H1 (cell line): Measurements from ENCODE around the gene MAPK4. TPM values are rescaled to one million over a fixed set of nuclear protein-coding genes. Genes with fewer than 3 reads are reported as not detected.

Source experiments
- CTCF ChIA-PET: fragments of 300-600 bp; sonication (Branson Sonifier 250); formaldehyde crosslinking; loops from one replicate; lab custom pipeline; 2021; ENCODE audit not compliant: partially characterized antibody; lab: Charles Lee
- POLR2A ChIA-PET: fragments of 300-600 bp; sonication (Branson Sonifier 250); formaldehyde crosslinking; loops from one replicate; lab custom pipeline; 2021; ENCODE audit warnings: inconsistent platforms; ENCODE audit not compliant: partially characterized antibody; lab: Charles Lee
- DNase-seq, 2 experiments: peaks; one replicate each; pipeline versions ENCODE4 v3.0.0 to v3.0.0-alpha.2; 2010 to 2022; ENCODE audit warnings: low spot score in 2 of 2, low read depth in 1 of 2, mixed read lengths in 1 of 2
- FAIRE-seq: peaks from 2 replicates; lab custom pipeline; 2011; peaks lifted over from hg19 to GRCh38; lab: Jason Lieb, UNC
- H2AFZ ChIP-seq: 2 replicates; pipeline ENCODE4 v1.8.1; 2012; ENCODE audit warnings: low read length, inconsistent platforms
- H2AK5ac ChIP-seq: 2 replicates; pipeline ENCODE4 v1.6.1; 2013; ENCODE audit warnings: low read depth, low read length
- H2BK120ac ChIP-seq: replicated peaks from 2 replicates; pipeline ENCODE3; 2013; ENCODE audit warnings: low read depth, low read length, inconsistent platforms
- H2BK12ac ChIP-seq: 2 replicates; pipeline ENCODE4 v1.6.1; 2013; ENCODE audit warnings: low read depth, low read length
- H2BK15ac ChIP-seq: 2 replicates; pipeline ENCODE4 v1.6.1; 2013; ENCODE audit warnings: low read length
- H2BK20ac ChIP-seq: 2 replicates; pipeline ENCODE4 v1.6.1; 2013; ENCODE audit warnings: low read length
- H2BK5ac ChIP-seq: 2 replicates; pipeline ENCODE4 v1.6.1; 2013; ENCODE audit warnings: low read depth, low read length
- H3K14ac ChIP-seq: 2 replicates; pipeline ENCODE4 v1.6.1; 2013; ENCODE audit warnings: inconsistent platforms; ENCODE audit not compliant: insufficient read length
- H3K18ac ChIP-seq: 2 replicates; pipeline ENCODE4 v1.6.1; 2013; ENCODE audit warnings: low read length; ENCODE audit errors: extremely low read depth
- H3K23ac ChIP-seq: 2 replicates; pipeline ENCODE4 v1.6.1; 2013; ENCODE audit warnings: inconsistent platforms; ENCODE audit not compliant: insufficient read length
- H3K23me2 ChIP-seq: 2 replicates; pipeline ENCODE4 v1.6.1; 2013; ENCODE audit warnings: low read depth, low read length
- H3K27ac ChIP-seq: 2 replicates; pipeline ENCODE4 v1.6.1; 2011; ENCODE audit warnings: low read depth, low read length, inconsistent platforms
- H3K27me3 ChIP-seq, 4 experiments: replicated peaks in 1 of 4; 1 replicate in 1 of 4; 2 replicates in 3 of 4; pipeline versions ENCODE4 v1.6.1 to v1.8.1; 2011 to 2013; ENCODE audit warnings: low read length in 3 of 4, mild to moderate bottlenecking in 3 of 4, inconsistent platforms in 2 of 4, mixed read lengths in 2 of 4, moderate library complexity in 1 of 4; ENCODE audit not compliant: control insufficient read depth in 3 of 4, insufficient read depth in 3 of 4; ENCODE audit errors: extremely low read depth in 1 of 4
- H3K36me3 ChIP-seq, 4 experiments: 2 replicates each; pipeline versions ENCODE4 v1.6.1 to v1.8.1; 2011 to 2013; ENCODE audit warnings: mild to moderate bottlenecking in 4 of 4, low read length in 3 of 4, moderate library complexity in 2 of 4, control low read depth in 1 of 4, inconsistent platforms in 1 of 4; ENCODE audit not compliant: insufficient read depth in 4 of 4, control insufficient read depth in 2 of 4
- H3K4ac ChIP-seq: replicated peaks from 2 replicates; pipeline ENCODE3; 2013; ENCODE audit warnings: low read length, low read depth, mixed read lengths, inconsistent platforms; ENCODE audit not compliant: insufficient read length
- H3K4me1 ChIP-seq, 4 experiments: replicated peaks in 1 of 4; 1 replicate in 1 of 4; 2 replicates in 3 of 4; pipeline versions ENCODE4 v1.6.1 to v1.8.1; 2011 to 2013; ENCODE audit warnings: low read length in 3 of 4, inconsistent platforms in 2 of 4, mixed read lengths in 1 of 4; ENCODE audit not compliant: insufficient read depth in 4 of 4, control insufficient read depth in 3 of 4
- H3K4me2 ChIP-seq, 2 experiments: 2 replicates each; pipeline versions ENCODE4 v1.6.1 to v1.8.1; 2011 to 2013; ENCODE audit warnings: low read depth in 2 of 2, low read length in 2 of 2, control low read depth in 1 of 2, inconsistent platforms in 1 of 2, mild to moderate bottlenecking in 1 of 2; ENCODE audit not compliant: insufficient read depth in 1 of 2
- H3K4me3 ChIP-seq, 4 experiments: fragments of 200-600, 300-600 bp in 1 of 4; sonication (generic), shearing (Covaris generic), sonication (Bioruptor Twin) in 1 of 4; 2 replicates each; pipeline versions ENCODE4 v1.5.1 to v1.8.1; 2011 to 2016; ENCODE audit warnings: low read length in 4 of 4, low read depth in 3 of 4, control low read depth in 2 of 4, inconsistent platforms in 2 of 4, mild to moderate bottlenecking in 2 of 4, mixed read lengths in 1 of 4, moderate library complexity in 1 of 4; ENCODE audit not compliant: insufficient read depth in 2 of 4; ENCODE audit errors: extremely low read depth in 1 of 4
- H3K56ac ChIP-seq: replicated peaks from 2 replicates; pipeline ENCODE3; 2013; ENCODE audit warnings: low read depth, mild to moderate bottlenecking, mixed read lengths, low read length, inconsistent platforms; ENCODE audit not compliant: insufficient read length
- H3K79me1 ChIP-seq: 2 replicates; pipeline ENCODE4 v1.6.1; 2013; ENCODE audit warnings: low read depth, low read length, control low read depth
- H3K79me2 ChIP-seq, 2 experiments: 2 replicates each; pipeline versions ENCODE4 v1.6.1 to v1.8.1; 2012 to 2013; ENCODE audit warnings: low read length in 2 of 2, mild to moderate bottlenecking in 2 of 2, inconsistent platforms in 1 of 2; ENCODE audit not compliant: insufficient read depth in 2 of 2, control insufficient read depth in 1 of 2
- H3K9ac ChIP-seq, 4 experiments: replicated peaks in 1 of 4; 1 replicate in 1 of 4; 2 replicates in 3 of 4; pipeline versions ENCODE4 v1.6.1 to v1.8.1; 2011 to 2013; ENCODE audit warnings: low read depth in 3 of 4, low read length in 3 of 4, control low read depth in 2 of 4, mild to moderate bottlenecking in 2 of 4, moderate library complexity in 2 of 4, inconsistent platforms in 1 of 4; ENCODE audit errors: extremely low read depth in 1 of 4
- H3K9me3 ChIP-seq, 2 experiments: 2 replicates each; pipeline versions ENCODE4 v1.6.1 to v1.8.1; 2012 to 2013; ENCODE audit warnings: mild to moderate bottlenecking in 2 of 2, moderate library complexity in 2 of 2, control low read depth in 1 of 2, inconsistent platforms in 1 of 2, low read depth in 1 of 2, low read length in 1 of 2, mixed read lengths in 1 of 2; ENCODE audit not compliant: insufficient read depth in 2 of 2
- H4K20me1 ChIP-seq, 2 experiments: replicated peaks in 1 of 2; 2 replicates each; pipeline versions ENCODE3 to v1.8.1; 2011 to 2013; ENCODE audit warnings: inconsistent platforms in 2 of 2, low read length in 2 of 2, mild to moderate bottlenecking in 1 of 2; ENCODE audit not compliant: insufficient read depth in 2 of 2, control insufficient read depth in 1 of 2
- H4K5ac ChIP-seq: 2 replicates; pipeline ENCODE4 v1.6.1; 2013; ENCODE audit warnings: low read length, low read depth, mixed read lengths, inconsistent platforms; ENCODE audit not compliant: insufficient read length
- H4K8ac ChIP-seq: 2 replicates; pipeline ENCODE4 v1.8.0; 2013; ENCODE audit warnings: mild to moderate bottlenecking, moderate library complexity, low read length, inconsistent platforms; ENCODE audit not compliant: insufficient read depth; ENCODE audit errors: extremely low read depth
- H4K91ac ChIP-seq: replicated peaks from 2 replicates; pipeline ENCODE3; 2013; ENCODE audit warnings: low read length, mixed read lengths, inconsistent platforms; ENCODE audit not compliant: insufficient read length
- ATF3 ChIP-seq: IDR thresholded peaks from 2 replicates; pipeline ENCODE4 v1.6.1; 2011; ENCODE audit warnings: low read depth, mild to moderate bottlenecking, low read length; ENCODE audit not compliant: insufficient read depth
- E2F6 ChIP-seq: IDR thresholded peaks from 2 replicates; pipeline ENCODE4 v1.6.1; 2012; ENCODE audit warnings: inconsistent platforms
- GABPA ChIP-seq: IDR thresholded peaks from 2 replicates; pipeline ENCODE4 v1.6.1; 2011; ENCODE audit warnings: mild to moderate bottlenecking, low read length, moderate library complexity, borderline replicate concordance; ENCODE audit not compliant: insufficient read depth
- MAX ChIP-seq: IDR thresholded peaks from 2 replicates; pipeline ENCODE4 v1.6.1; 2012; ENCODE audit warnings: inconsistent platforms
- RXRA ChIP-seq: IDR thresholded peaks from 2 replicates; pipeline ENCODE4 v1.6.1; 2011; ENCODE audit warnings: low read depth, mild to moderate bottlenecking, low read length, moderate library complexity; ENCODE audit not compliant: insufficient read depth
- SP1 ChIP-seq: IDR thresholded peaks from 2 replicates; pipeline ENCODE4 v1.6.1; 2011; ENCODE audit warnings: low read depth, low read length
- SUZ12 ChIP-seq: fragments of 200-600 bp; sonication (generic); IDR thresholded peaks from 2 replicates; pipeline ENCODE4 v1.6.1; 2012; ENCODE audit warnings: mild to moderate bottlenecking, inconsistent platforms, low read length, moderate library complexity, mixed read lengths
- USF2 ChIP-seq: IDR thresholded peaks from 2 replicates; pipeline ENCODE4 v1.6.1; 2011; ENCODE audit warnings: low read length, improper control_type of control experiment
- polyA plus RNA-seq, 7 experiments: library from polyadenylated mRNA; depleted of rRNA in 3 of 7; stranded (reverse) in 5 of 7; unstranded in 2 of 7; fragments of >200 nt in 5 of 7; fragments of 200-250 nt in 2 of 7; gene quantifications; 1 replicate in 5 of 7; 2 replicates in 1 of 7; 4 replicates in 1 of 7; pipeline versions ENCODE4 v1.2.1 to v1.2.3, GENCODE V29; 2011 to 2013; ENCODE audit warnings: missing spikeins in 2 of 7, mixed read lengths in 2 of 7
- total RNA-seq: library from RNA; stranded (reverse); fragmentation: NEBNext Ultra II Directional; extraction: Animal tissue kit (Norgen Biotek cat#: 25700); gene quantifications from 2 replicates; pipeline ENCODE4 v1.2.1, GENCODE V29; 2021

MAPK4 gene
- total and polyA plus RNA-seq, 2 of the 8 experiments (the other 6 are each of a cell fraction or from before 2014, with no cell fraction given): 3.2 to 3.7 TPM

- TF ChIP-seq SP1 (no peak), SUZ12 (no peak)
Measured at GRCh38 chr18:50757358-50757757, 197.5 kb downstream of the MAPK4 start (continued).

- H4K91ac ChIP-seq: no peak overlapping the region
- H3K14ac ChIP-seq: no peak overlapping the region
- H3K4me1 ChIP-seq: no peaks in the 10 kb centered on the region
- no peak for FAIRE-seq
- no peaks in the 10 kb centered on the region for H3K79me1 ChIP-seq
- no peak overlapping the region for H2BK120ac ChIP-seq
- H3K56ac ChIP-seq: no peak overlapping the region
- H3K9ac ChIP-seq: no peak overlapping the region
- H3K4me2 ChIP-seq: no peak overlapping the region
- H3K27me3 ChIP-seq: no peaks in the 10 kb centered on the region
- ChIA-PET CTCF (no interaction called here), POLR2A (no interaction called here)
- H3K27ac ChIP-seq: no peak overlapping the region
- no peak for DNase-seq
- peaks cover 9 to 10% of the 10 kb centered on the region in 2 experiments; a peak in 3 of 4 replicates for H3K9me3 ChIP-seq
- H3K4me3 ChIP-seq: no peak overlapping the region
- H4K8ac ChIP-seq: no peak overlapping the region
- no peak overlapping the region for H2BK15ac ChIP-seq
- no peak overlapping the region for H2BK12ac ChIP-seq
- H2BK5ac ChIP-seq: no peak overlapping the region
- H2AK5ac ChIP-seq: no peak overlapping the region
- no peak overlapping the region for H2AFZ ChIP-seq
- H3K79me2 ChIP-seq: no peaks in the 10 kb centered on the region
- H4K20me1 ChIP-seq: no peaks in the 10 kb centered on the region
- H3K23ac ChIP-seq: no peak overlapping the region
- H3K18ac ChIP-seq: no peak overlapping the region
- H4K5ac ChIP-seq: no peak overlapping the region
- no peaks in the 10 kb centered on the region for H3K36me3 ChIP-seq
- H2BK20ac ChIP-seq: no peak overlapping the region
- H3K4ac ChIP-seq: no peak overlapping the region
- H3K23me2 ChIP-seq: no peaks in the 10 kb centered on the region
- TF ChIP-seq ATF3 (no peak), MAX (no peak), GABPA (no peak), RXRA (no peak), E2F6 (no peak), USF2 (no peak)
Measured at GRCh38 chr18:50769463-50769862, 209.6 kb downstream of the MAPK4 start.
